ENCODE results near the gene UMOD.

Gene UMOD

GRCh38 chr16:20291208-20292206, 61.0 kb downstream of the UMOD start:
- DNase-seq, result no peak

GRCh38 chr16:20289571-20289970, 62.9 kb downstream of the UMOD start:
- DNase-seq, result no peak

- DNase-seq, result no peak
These were observed 66.5 kb downstream of the UMOD start for GRCh38 chr16:20285993-20286499.

Data from OCI-M1 (cell line).